ENCODE data around the gene GALNT10. TPM values are rescaled to one million over a fixed set of nuclear protein-coding genes. Genes with fewer than 3 reads are reported as not detected.

GALNT10 gene
- total RNA-seq, 2 donors from 2014 or later = 30.2 to 43.4 TPM

- no peak for TF ChIP-seq CTCF (conservative IDR thresholded peaks at IDR 0.05)
- Mint-ChIP-seq H3K36me3 (ENCODE audit: low read depth) (no peaks in the 10 kb centered on the region), H3K27me3 (ENCODE audit: insufficient read depth) (peaks cover 43% of the 10 kb centered on the region), H3K4me3 (no peak overlapping the region), H3K4me1 (peaks cover 15% of the 10 kb centered on the region), H3K9me3 (no peaks in the 10 kb centered on the region), H3K27ac (no peak overlapping the region)
- Histone ChIP-seq H3K9me3 (ENCODE audit: control insufficient read depth, low read length) (no peaks in the 10 kb centered on the region), H3K27me3 (ENCODE audit: control insufficient read depth, insufficient read depth, low read length, poor library complexity, severe bottlenecking) (no peaks in the 10 kb centered on the region), H3K4me1 (ENCODE audit: control insufficient read depth, insufficient read depth, low read length) (peaks cover 3% of the 10 kb centered on the region), H3K4me3 (ENCODE audit: low read length) (no peak overlapping the region), H3K27ac (ENCODE audit: low read depth, low read length) (no peak overlapping the region), H3K36me3 (ENCODE audit: control insufficient read depth, insufficient read depth, low read length) (peaks cover 17% of the 10 kb centered on the region), H3K9ac (ENCODE audit: extremely low read depth, low read length, poor library complexity, severe bottlenecking) (no peak overlapping the region)
- 89 to 90% methylated on average over 2 to 3 of the region's 3 CpGs for WGBS, 2 experiments (ENCODE audit: insufficient coverage in 1 of 2, insufficient read length in 1 of 2)
- no peak for DNase-seq
Measured at GRCh38 chr5:154400678-154401077, 210.1 kb downstream of the GALNT10 start.

GRCh38 chr5:154401355-154401754 is 210.8 kb downstream of the GALNT10 start:
- Mint-ChIP-seq H3K9me3 (no peaks in the 10 kb centered on the region), H3K36me3 (ENCODE audit: low read depth) (no peaks in the 10 kb centered on the region), H3K4me3 (no peak overlapping the region), H3K27ac (no peak overlapping the region), H3K27me3 (ENCODE audit: insufficient read depth) (peaks cover 46% of the 10 kb centered on the region), H3K4me1 (peaks cover 17% of the 10 kb centered on the region)
- DNase-seq = no peak
- H3K27ac ChIP-seq (ENCODE audit: low read depth, low read length) = no peak overlapping the region
- no peak for TF ChIP-seq CTCF (conservative IDR thresholded peaks at IDR 0.05)
- H3K9ac ChIP-seq (ENCODE audit: extremely low read depth, low read length, poor library complexity, severe bottlenecking) = no peak overlapping the region
- H3K27me3 ChIP-seq (ENCODE audit: control insufficient read depth, insufficient read depth, low read length, poor library complexity, severe bottlenecking) = no peaks in the 10 kb centered on the region
- H3K9me3 ChIP-seq (ENCODE audit: control insufficient read depth, low read length) = no peaks in the 10 kb centered on the region
- H3K4me3 ChIP-seq (ENCODE audit: low read length) = no peak overlapping the region
- WGBS, 2 experiments (ENCODE audit: insufficient coverage in 1 of 2, insufficient read length in 1 of 2) = 86 to 97% methylated on average over 3 to 5 of the region's 5 CpGs
- peaks cover 3% of the 10 kb centered on the region for H3K4me1 ChIP-seq (ENCODE audit: control insufficient read depth, insufficient read depth, low read length)
- peaks cover 17% of the 10 kb centered on the region for H3K36me3 ChIP-seq (ENCODE audit: control insufficient read depth, insufficient read depth, low read length)

GRCh38 chr5:154401931-154402330 is 211.4 kb downstream of the GALNT10 start:
- Mint-ChIP-seq H3K27me3 (ENCODE audit: insufficient read depth) (peaks cover 52% of the 10 kb centered on the region), H3K4me3 (no peak overlapping the region), H3K36me3 (ENCODE audit: low read depth) (no peaks in the 10 kb centered on the region), H3K27ac (no peak overlapping the region), H3K4me1 (peaks cover 17% of the 10 kb centered on the region), H3K9me3 (no peaks in the 10 kb centered on the region)
- no peak overlapping the region for H3K27ac ChIP-seq (ENCODE audit: low read depth, low read length)
- no peaks in the 10 kb centered on the region for H3K9me3 ChIP-seq (ENCODE audit: control insufficient read depth, low read length)
- H3K4me1 ChIP-seq (ENCODE audit: control insufficient read depth, insufficient read depth, low read length) = peaks cover 5% of the 10 kb centered on the region
- no peak overlapping the region for H3K9ac ChIP-seq (ENCODE audit: extremely low read depth, low read length, poor library complexity, severe bottlenecking)
- no peak for DNase-seq
- peaks cover 20% of the 10 kb centered on the region for H3K36me3 ChIP-seq (ENCODE audit: control insufficient read depth, insufficient read depth, low read length)
- no peaks in the 10 kb centered on the region for H3K27me3 ChIP-seq (ENCODE audit: control insufficient read depth, insufficient read depth, low read length, poor library complexity, severe bottlenecking)
- no peak overlapping the region for H3K4me3 ChIP-seq (ENCODE audit: low read length)
- no peak for TF ChIP-seq CTCF (conservative IDR thresholded peaks at IDR 0.05)
- 97% methylated on average over 6 to 9 of the region's 9 CpGs for WGBS, 2 experiments (ENCODE audit: insufficient coverage in 1 of 2, insufficient read length in 1 of 2)

Data from endodermal cell (in vitro differentiated cells).